ENCODE results near the gene ADIPOR2.

The ADIPOR2 gene

DNA sequence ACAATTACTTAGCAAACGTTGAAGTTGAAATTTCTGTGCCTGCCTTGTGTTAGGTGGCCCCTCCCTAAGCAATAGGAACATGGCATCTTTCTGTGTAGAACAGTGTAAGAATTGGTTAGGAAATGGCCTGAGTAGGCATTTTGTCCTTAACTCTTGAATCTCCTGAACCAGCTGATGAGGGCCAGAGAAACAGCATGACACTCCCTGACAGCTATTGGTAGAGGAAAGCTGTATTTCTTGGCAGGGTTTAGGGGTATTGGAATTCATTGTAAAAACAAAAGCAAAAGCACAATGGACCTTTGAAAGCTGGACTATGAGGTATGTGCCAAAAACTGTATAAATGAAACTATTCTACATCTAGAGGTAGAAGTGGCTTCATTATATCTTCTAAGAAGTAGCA, 88.9 kb downstream of the ADIPOR2 start:
- no peak for DNase-seq

DNA sequence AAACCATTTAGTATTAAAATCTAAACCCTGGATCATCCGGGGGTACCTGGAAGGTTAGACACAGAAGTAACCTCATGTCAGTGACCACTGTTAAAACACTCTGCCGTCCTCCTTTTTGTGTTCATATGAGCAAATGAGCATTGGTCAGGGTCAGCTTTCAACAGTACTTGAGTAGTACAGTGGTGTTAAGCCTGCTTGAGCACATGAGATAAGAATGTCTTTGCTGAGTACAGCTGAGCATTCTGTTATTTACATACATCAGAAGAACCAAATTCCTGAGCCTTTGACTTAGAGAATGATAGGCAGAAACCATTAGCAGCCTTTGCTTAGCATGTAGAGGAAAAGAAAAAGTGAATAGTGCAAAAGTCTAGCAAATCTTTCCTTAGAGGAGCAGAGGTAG, 90.9 kb downstream of the ADIPOR2 start:
- DNase-seq, result no peak

DNA sequence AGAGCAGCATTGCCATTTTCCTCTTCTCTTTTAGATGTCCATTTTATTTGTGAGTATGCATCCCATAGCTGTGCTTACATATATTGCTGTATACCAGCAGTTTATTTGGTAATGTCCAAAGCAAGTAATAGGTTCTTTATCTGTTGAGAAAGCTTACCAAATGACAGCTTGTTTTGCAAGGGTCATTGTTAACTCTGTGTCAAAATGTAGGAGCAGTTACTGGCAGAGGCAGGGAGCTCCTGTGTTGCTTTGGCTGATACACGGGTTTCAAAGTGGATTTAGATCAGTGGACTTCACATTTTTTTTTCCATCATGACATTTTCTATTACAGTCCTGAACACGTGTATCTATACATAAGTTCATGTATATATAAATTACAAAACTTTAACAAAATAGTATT, 91.3 kb downstream of the ADIPOR2 start:
- no peak for DNase-seq

DNA sequence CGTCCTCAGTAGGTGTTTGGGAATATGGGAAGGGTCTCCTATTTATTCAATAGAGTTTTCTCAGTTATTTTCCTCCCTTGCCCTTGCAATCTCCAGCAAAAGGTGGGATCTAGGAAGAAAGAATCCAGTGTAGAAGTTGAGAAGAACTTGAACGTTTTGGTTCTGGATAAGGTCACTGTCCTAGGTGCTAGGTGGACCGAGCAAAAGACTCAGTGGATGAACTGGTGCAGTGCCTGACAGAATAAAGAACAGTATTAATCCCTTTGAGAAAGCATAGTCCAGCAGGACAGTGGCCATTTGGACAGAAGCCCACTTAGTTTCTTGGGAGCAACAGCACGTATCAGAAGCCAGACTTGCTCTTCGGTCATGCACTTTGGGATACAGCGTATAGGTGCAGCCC, 96.8 kb downstream of the ADIPOR2 start:
- no peak for DNase-seq

DNA sequence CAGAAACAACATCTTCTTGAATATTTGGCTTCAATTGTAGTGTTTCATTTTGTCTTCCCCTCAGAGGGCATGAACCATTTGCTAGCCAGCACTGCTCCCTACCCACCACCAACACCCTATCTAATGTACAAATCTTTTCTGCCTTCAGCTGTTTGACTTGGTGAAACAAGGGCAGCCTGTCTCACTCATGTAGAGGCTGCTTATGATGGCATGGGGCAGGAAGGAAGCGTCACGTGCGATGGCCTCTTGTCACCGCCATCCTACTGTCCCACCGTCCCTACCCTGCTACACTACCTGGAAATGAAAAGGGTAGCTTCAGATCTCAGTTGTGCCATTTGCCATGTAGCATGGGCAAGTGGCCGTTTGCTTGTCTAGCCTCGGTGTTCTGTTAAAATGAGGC, 99.6 kb downstream of the ADIPOR2 start:
- DNase-seq, result no peak

DNA sequence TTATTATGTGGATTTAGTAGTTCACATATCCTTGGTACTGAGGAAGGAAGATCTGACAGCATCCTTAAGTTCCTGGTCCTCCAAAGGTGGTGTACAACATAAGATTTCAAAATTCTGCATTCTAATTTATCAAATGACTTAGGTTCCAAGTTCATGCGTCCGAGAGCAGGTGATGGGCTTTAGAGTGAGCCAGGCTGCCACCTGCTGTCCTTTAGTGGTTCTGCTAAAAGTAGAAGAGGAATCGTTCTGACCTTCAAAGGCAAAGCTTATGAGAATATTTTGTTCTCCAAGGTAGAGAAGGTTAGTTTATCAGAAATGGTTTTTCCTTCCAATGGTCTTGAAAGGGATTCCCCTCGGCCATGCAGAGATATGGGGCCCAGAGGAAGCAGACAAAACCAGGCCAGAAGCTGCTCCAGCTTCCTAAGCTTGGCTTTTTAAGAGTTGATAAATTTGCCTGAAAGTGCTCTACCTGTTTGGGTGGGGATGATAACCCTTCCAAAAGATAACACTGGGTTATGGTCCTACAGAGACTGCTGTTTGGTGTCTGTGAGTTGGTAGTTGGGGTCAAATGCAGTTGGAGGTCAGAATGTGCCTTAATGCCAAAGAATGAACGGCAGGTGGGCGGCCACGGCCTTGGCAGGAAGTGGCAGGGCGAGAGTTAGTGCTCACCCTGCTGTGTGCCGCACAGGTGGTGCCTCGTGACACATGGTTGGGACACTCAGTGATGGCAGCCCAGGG, 100.4 kb downstream of the ADIPOR2 start:
- DNase-seq, result peak; percentile 82

DNA sequence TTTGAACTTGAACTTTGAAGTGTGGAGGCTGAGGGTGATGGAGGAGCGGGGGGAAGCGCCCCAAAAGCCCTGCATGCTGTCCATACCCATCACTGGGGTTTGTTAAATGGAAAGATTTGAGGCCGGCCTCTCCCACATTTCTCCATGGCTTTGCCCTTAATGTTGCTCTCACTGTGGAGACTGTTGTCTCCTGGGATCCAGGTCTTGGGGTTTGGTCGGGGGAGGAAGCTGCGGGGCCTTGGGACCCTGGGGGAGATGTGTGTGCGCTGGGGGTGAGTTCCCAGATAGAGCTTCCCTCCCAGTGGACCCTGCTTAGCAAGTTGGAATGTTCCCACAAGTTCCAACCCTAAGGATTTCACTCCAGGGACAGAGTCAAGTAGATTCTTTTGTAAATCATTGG, 101.5 kb downstream of the ADIPOR2 start:
- no peak for DNase-seq

DNA sequence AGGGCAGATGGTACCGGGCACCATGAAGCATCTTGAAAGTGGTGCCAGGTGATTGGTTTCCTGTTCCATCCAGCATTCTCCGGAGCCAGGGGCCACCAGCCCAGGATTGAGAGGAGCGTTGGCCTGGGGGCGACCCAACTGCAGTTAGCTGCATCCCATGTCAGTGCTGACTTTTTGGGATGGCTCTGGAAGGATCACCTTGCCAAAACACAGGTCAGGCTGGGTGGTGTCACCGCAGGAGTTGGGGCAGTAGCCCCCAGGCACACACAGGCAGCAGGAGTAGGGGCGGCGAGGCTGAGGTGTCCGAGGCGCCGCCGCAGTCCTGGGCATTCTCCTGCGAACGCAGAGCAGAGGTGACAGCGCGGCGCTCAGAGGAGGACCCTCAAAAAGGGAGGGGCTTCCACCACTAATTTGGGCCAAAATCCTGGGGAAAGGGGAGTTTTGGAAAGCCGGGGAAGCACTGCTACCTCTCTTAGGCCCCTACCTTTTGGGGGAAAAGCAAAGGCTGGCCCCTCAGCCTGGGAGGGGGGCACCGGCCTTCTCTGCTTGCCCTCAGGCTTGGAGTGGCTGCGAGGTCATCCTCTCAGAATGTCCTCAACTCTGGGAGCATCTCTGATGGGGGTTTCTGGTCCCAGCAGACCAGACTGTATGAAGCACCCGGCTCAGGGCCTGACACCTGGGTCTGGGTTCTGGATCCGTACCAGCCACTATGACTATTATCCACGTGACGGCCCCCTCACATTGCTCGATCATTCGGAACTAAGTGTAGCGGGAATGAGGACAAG, 102.7 kb downstream of the ADIPOR2 start:
- DNase-seq, result no peak

DNA sequence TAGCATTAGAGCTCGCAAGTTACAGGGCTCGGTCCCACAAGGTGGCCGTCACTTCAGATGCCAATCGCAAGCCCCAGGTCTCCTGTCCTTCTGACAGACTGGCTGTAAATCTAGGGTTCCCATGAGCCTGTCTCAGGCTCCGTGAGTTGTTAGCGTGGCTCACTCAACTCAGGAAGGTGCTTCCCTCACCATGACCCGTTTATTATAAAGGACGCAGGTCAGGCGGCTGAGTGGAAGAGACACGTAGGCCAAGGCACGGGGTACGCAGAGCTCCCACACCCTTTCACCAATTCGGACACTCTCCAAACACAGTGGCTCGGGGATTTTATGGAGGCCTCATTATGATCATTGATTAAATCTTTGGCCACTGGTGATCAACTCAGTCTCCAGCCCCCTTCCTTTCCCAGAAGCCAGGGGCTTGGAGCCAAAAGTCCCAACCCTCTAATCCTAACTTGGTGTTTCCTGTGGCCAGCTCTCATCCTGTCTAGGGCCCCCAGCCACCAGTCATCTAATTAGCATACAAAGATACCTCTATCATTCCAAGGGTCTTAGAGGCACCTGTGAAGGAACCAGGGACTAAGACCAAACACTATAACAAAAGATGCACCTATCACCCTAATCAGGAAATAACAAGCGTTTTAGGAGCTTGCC, 103.7 kb downstream of the ADIPOR2 start:
- no peak for DNase-seq

DNA sequence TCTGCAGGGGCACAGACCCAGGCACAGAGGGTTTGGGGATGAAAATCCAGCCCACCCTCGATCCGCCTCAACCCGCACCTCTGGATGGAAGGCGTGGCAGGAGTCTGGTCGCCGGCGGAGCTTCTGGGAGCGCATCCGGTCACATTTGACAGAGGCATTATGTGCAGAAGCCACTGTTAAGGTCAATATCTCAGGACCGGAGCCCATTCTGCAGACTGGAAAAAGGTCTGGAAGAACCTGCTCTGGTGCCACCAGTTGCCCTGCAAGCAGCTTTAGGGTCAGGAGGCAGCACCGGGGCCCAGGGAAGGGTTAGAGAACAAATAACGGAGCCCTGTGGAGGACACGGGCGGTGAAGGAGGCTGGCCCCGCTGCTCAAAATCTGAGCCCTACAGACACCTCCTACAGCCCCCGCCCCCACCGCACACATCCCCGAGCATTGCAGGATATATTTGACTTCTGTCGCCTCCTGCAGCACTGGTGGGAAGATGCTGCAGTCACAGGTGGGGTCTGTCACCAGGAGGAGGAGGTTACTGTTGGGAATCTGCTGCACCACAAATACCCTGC, 104.4 kb downstream of the ADIPOR2 start:
- DNase-seq, result peak; percentile 36

DNA sequence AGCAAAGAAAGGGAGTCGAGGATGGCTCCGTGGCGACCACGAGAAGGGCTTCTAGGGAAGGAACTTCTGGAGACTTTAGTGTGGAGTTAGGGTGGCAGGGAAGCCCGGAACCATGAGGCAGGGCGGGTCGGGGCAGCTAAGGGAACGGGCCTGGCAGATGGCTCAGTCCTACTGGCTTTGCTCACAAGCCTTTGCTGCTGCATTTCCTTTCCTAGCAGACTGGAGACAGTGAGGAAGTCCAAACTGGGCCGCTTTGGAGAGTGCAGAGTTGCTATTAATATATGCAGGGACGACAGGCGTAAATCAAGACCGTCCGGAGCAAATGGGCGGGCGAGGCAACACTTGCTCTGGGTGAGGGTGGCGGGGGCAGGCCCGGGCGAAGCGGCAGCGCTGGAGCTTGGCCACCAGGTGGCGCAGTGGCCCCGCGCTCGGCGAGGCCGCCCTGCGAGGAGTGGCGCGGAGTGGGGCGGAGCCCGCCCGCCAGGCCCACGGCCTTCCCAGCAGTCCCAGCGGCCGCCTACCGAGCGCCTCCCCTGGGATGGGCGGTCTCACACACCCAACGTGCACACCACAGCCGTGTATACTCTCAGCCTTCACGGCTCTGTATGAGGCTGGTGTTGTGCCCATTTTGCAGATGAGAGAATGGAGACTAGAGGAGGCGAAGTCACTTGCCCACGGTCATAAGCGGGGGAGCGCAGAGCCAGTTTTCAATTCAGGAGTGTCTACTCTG, 105.1 kb downstream of the ADIPOR2 start:
- peak; percentile 93 for DNase-seq

DNA sequence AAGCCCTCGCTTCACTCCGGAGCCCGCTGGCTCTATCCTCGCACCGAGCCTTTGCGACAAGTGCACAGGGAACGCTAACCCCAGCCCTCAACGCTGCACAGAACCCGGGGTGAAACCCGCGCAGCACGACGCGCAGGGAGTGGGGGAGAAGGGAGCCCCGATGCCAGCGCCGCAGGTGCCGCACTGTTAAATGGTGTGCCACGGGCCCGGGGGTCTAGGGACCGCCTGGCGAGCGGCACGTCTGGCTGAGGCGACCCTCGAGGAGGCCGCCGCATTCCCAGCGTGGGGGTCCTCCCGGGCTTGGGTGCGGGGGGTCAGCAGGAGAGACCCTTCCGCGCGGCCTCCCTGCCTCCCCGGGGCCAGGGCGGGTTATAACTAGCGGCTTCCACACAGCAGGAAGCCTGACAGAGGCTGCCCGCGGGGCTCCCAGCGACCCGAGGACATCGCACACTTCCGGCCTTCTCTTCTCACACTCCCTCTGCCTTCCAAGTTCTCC, 105.7 kb downstream of the ADIPOR2 start:
- peak; percentile 44 for DNase-seq

DNA sequence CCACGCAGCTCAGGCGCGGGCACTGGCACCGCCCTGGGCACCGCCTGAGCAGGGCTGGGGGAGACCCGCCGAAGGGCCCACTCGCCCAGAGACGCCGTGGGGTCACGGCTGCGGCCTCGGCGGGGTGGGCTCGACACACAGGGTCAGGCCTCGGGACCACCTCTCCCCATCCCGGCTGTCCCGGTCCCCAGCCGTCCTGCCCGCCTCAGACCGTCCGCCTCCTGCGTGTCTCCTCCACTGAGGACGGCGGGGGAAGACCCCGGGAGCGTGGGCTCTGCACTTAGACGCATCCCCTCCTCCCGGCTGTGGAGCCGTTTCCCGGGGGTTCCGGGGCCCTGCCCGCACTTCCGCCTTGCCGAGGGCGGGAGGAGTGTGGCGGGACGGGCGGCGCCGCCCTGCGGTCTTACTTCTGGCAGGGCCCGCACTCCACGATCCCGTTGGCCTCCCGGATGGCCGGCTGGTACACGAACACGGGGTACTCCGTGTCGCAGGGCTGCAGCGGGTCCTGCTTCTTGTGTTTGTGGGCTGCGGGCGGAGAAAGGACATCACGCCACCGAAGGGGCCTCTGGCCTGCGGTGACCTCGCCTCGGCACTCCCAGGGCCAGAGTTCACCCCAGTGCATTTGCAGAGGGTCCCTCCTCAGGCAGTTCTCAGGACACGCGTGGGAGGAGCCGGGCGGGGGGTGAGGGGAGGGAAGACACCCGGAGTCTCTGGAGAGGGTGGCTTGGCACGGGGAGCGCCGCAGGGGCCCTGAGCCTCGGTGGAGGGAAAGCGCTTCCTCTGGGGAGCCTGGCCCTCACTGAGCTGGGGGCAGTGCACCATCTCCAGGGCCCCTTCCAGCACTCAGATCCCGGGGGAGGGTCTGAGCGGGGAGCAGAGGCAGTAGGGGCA, 106.4 kb downstream of the ADIPOR2 start:
- DNase-seq, result no peak

DNA sequence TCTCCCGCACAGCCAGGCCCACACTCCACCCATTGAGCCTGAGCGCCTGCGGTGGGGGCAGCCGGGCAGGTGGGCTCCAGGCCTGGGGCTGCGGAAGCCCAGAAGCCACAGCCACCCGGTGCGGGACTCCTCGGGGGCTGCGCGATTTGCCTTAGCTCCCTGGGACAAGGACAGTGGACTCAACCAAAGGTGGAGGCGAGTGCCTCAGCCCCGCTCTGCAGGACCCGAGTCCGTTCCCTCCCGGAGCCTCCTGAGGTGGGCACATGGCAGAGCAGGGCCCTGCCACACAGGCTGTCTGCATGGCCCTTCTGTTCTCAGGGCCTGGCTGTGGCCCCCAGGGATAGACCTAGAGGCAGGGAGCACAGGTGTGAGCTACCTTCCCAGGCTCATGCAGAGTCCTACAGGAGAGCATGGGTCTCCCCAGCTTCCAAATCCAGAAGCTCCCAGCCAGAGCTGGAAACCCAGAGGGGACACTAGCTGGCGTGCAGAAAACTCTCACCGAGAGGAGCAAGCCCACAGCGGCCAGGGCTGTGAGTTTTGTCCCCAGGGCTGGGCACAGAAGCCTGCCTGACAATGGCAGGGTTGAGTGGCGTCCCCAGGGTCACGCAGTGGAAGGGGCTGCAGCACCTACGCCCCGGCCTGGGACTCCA, 107.2 kb downstream of the ADIPOR2 start:
- DNase-seq, result no peak

DNA sequence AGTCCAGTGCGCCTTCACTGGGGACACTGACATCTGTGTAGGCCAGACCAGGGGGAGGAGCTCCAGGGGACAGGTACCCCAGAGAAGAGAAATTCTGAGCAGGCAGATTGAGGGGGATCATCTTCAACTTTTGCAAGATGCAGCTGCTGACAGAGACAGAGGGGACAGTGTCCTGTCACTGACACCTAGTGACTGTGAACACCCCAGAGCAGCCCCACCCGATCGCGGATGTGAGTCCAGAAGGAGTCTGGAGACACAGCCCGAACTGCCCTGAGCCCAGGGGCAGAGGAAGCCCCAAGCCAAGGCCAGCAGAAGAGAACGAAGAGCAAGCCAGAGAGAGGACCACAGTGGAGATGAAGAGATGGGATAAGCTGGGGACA, 107.8 kb downstream of the ADIPOR2 start:
- no peak for DNase-seq

DNA sequence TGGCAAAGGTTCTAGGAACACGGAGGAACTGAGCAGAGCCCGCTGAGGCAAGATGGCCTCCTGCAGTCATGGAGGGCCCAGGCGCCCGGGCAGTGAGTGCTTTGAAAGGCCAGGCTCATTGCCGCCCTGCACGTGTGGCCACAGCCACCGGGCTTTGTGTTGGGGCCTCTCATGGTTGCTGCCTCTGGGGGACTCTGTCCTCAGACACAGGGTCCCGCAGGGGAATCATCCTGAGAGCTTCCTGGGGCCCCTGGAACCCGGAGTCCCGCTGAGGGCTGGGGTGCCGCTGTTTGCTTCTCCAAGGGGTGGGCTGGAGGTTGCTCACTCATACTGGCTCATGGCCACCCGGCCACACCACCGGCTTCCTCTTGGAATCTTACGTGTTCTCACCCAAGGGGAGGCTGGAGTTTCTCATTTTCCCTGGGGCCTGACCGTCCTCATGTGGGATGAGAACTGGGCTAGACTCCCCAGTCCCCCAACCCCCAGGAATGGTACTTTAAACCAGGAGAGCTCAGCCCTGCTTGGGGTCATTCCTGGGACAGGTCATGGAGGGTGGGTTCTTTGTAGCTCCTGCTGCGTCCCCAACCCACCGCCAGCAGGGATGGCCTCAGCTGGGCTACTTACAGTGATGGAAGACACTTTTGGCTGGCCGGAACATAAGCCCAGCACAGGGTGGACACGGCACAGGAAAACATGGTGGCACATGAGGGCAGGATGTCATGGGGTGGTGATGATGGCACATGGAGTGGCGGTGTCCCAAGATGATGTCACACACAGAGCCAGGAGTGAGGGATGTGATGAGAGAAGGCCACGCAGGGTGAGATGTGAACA, 108.4 kb downstream of the ADIPOR2 start:
- no peak for DNase-seq

DNA sequence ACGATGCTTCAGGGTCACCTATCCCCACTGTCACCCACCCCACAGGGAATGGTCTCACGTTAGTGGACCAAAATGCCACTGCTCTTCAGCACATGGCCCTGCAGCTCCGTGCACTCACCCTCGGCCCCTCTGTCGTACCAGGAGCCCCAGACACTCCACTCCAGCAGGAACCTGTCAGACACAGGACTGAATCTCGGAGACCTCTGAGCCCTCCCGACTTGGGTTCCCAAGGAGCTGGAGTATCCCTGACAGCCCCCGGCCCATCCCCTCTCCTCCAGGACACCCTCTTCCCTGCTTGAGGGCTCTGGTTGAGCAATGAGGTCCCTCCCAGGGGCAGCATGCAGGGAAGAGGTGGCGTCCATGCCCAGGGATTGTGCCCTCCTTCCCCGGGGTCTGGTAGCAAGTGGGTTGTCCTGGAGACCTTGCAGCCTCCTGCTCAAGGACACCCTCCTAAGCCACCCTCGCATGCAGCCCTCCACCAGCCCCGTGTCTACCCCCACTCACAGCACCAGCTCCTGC, 109.1 kb downstream of the ADIPOR2 start:
- DNase-seq, result no peak

DNA sequence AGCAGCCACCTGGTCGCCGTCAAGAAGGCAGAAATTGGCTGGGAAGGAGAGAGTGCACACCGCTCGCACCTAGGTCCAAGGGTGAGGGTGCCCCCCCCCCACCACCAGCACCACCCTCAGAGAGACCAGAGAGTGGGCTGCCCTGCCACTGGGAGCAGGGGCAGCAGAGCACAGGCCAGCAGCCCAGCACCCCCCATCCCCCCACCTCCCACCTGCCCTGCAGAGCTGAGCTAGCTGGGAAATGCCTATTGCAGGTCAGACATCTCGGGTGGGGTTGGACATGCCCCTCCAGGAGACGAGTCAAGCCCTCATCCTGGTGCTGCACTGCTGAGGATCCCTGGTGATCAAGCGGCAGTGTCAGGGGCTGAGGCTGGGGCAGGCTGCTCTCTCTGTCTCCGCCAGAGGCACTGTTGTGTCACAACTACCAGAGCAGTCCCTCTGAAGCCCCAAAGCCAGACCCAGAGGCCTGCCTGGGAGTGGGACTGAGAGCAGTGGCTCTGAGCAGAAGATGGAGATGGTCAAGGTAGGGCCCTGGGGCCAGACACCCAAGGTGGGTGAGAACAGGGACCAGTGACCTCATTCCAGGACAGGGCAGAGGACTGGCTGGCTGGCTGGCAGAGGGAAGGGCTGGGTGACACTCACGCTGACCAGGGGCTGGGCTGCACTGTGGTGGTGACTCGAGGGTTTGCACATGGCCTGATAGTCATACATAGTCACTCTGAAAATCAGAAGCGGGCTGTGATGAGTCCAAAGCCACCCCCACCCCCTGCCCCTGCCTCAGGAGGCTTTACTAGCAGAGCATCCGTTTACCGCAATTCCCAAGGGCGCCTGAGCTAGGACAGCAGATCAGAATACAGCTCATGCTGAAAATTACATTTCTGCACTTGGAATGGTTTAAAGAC, 109.8 kb downstream of the ADIPOR2 start:
- no peak for DNase-seq
